H1 (cell line): Measurements from ENCODE around the gene CGNL1.

Experiments
- CBX5 ChIP-seq: fragments of 300-800, 300-1000 bp; sonication (generic); IDR thresholded peaks from 2 replicates; pipeline ENCODE4 v1.7.1; 2016; ENCODE audit warnings: antibody characterized with exemption, low read length, low read depth
- CEBPB ChIP-seq: IDR thresholded peaks from 2 replicates; pipeline ENCODE4 v1.6.1; 2012; ENCODE audit warnings: low read depth, low read length
- CREB1 ChIP-seq: IDR thresholded peaks from 2 replicates; pipeline ENCODE4 v1.6.1; 2012; ENCODE audit warnings: inconsistent platforms
- FOSL1 ChIP-seq: IDR thresholded peaks from 2 replicates; pipeline ENCODE4 v1.6.1; 2011; ENCODE audit warnings: mild to moderate bottlenecking, low read depth, low read length, moderate library complexity; ENCODE audit not compliant: insufficient read depth
- POLR2A ChIP-seq, 2 experiments: IDR thresholded peaks; 1 replicate in 1 of 2; 2 replicates in 1 of 2; pipeline ENCODE4 v1.6.1; 2011; ENCODE audit warnings: low read depth in 2 of 2, low read length in 2 of 2, mild to moderate bottlenecking in 2 of 2; ENCODE audit errors: control extremely low read depth in 1 of 2
- RAD21 ChIP-seq, 2 experiments: IDR thresholded peaks in 1 of 2; conservative IDR thresholded peaks in 1 of 2; 2 replicates each; pipeline ENCODE4 v1.6.1; 2011; ENCODE audit warnings: low read depth in 2 of 2, low read length in 2 of 2, improper control_type of control experiment in 1 of 2, inconsistent platforms in 1 of 2, mild to moderate bottlenecking in 1 of 2, moderate library complexity in 1 of 2
- TF ChIP-seq, protein P1 (sequence below), 3 experiments: IDR thresholded peaks; 1 replicate in 2 of 3; 2 replicates in 1 of 3; pipeline versions ENCODE4 v1.5.1 to v1.6.1; 2011; ENCODE audit warnings: low read length in 3 of 3, mild to moderate bottlenecking in 3 of 3, inconsistent platforms in 2 of 3, low read depth in 1 of 3, moderate library complexity in 1 of 3; ENCODE audit not compliant: insufficient read depth in 1 of 3; ENCODE audit errors: control extremely low read depth in 1 of 3
- TF ChIP-seq, protein P2 (sequence below): IDR thresholded peaks from 2 replicates; pipeline ENCODE4 v1.6.1; 2012; ENCODE audit warnings: inconsistent platforms
- TF ChIP-seq, protein P3 (sequence below): IDR thresholded peaks from 2 replicates; pipeline ENCODE4 v1.6.1; 2012; ENCODE audit warnings: inconsistent platforms

DNA sequence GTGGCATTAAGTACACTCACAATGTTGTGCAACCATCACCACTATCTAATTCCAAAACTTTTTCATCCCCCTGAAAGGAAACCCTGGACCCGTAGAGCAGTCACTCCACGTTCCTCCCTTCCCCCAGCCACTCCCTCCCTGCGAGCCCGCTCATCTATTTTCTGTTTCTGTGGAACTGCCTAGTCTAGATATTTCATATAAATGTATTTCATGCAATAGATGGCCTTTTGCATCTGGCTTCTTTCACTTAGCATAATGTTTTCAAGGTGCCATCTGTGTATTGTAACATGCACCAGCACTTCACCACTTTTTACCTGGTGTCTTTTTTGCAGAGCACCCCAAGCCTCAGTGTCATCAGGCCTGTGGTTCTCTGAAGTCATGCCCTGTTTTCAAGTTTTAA is 10.7 kb downstream of the CGNL1 start:
- TF ChIP-seq, protein P1, sequence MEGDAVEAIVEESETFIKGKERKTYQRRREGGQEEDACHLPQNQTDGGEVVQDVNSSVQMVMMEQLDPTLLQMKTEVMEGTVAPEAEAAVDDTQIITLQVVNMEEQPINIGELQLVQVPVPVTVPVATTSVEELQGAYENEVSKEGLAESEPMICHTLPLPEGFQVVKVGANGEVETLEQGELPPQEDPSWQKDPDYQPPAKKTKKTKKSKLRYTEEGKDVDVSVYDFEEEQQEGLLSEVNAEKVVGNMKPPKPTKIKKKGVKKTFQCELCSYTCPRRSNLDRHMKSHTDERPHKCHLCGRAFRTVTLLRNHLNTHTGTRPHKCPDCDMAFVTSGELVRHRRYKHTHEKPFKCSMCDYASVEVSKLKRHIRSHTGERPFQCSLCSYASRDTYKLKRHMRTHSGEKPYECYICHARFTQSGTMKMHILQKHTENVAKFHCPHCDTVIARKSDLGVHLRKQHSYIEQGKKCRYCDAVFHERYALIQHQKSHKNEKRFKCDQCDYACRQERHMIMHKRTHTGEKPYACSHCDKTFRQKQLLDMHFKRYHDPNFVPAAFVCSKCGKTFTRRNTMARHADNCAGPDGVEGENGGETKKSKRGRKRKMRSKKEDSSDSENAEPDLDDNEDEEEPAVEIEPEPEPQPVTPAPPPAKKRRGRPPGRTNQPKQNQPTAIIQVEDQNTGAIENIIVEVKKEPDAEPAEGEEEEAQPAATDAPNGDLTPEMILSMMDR (IDR thresholded peaks at IDR 0.05; ENCODE audit: control extremely low read depth in 1 of 3, insufficient read depth in 1 of 3, low read depth in 1 of 3, low read length in 3 of 3) = no peak
- TF ChIP-seq FOSL1 = no peak
- no peak for TF ChIP-seq RAD21 (IDR thresholded peaks at IDR 0.05 in 1 of 2, conservative IDR thresholded peaks at IDR 0.05 in 1 of 2; ENCODE audit: low read depth in 2 of 2, low read length in 2 of 2)
- TF ChIP-seq CREB1 = no peak
- TF ChIP-seq POLR2A (IDR thresholded peaks at IDR 0.05; ENCODE audit: control extremely low read depth in 1 of 2, low read depth in 2 of 2, low read length in 2 of 2) = no peak
- no peak for TF ChIP-seq CEBPB
- TF ChIP-seq, protein P2, sequence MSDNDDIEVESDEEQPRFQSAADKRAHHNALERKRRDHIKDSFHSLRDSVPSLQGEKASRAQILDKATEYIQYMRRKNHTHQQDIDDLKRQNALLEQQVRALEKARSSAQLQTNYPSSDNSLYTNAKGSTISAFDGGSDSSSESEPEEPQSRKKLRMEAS = no peak
- TF ChIP-seq, protein P3, sequence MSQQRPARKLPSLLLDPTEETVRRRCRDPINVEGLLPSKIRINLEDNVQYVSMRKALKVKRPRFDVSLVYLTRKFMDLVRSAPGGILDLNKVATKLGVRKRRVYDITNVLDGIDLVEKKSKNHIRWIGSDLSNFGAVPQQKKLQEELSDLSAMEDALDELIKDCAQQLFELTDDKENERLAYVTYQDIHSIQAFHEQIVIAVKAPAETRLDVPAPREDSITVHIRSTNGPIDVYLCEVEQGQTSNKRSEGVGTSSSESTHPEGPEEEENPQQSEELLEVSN = no peak
- no peak for TF ChIP-seq CBX5
